ENCODE results near the gene SLX9. TPM values are rescaled to one million over a fixed set of nuclear protein-coding genes. Genes with fewer than 3 reads are reported as not detected.

The SLX9 gene
- total RNA-seq, 1 experiment from 2014 or later = 74.3 TPM

DNA sequence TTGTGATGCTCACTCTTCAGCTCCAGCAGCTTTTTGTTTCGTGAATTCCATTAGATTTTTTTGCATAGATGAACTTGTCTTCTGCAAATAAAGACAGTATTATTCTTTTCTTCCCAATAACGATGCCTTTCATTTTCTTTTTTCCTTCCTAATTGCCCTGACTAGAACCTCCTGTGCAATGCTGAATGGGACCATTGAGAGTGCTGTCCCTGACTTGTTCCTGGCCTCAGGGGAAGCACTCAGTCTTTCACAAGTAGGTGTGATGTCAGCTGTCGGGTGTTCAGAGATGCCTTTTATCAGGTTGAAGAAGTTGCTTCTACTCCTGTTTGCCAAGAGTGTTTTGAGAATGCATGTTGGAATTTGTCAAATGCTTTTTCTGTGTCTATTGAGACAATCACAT is 70.3 kb downstream of the SLX9 start:
- Histone ChIP-seq H3K79me2 (ENCODE audit: insufficient read depth, low read length) (no peaks in the 10 kb centered on the region), H3K27ac (ENCODE audit: insufficient read length, low read depth, low read length) (no peak overlapping the region), H3K9me3 (ENCODE audit: control insufficient read depth, low read depth, low read length) (no peaks in the 10 kb centered on the region), H3K4me1 (ENCODE audit: insufficient read depth, low read length) (no peaks in the 10 kb centered on the region; the same call in 1 of the 2 replicates), H4K8ac (replicated peaks; ENCODE audit: insufficient read length, low read depth, low read length) (no peak overlapping the region), H3K18ac (ENCODE audit: insufficient read length, low read depth, low read length) (no peak overlapping the region), H3K23me2 (ENCODE audit: insufficient read length, low read depth, low read length, poor library complexity, severe bottlenecking) (no peaks in the 10 kb centered on the region), H2AFZ (ENCODE audit: low read length) (no peak overlapping the region), H3K9ac (ENCODE audit: extremely low read depth, insufficient read length, low read length) (no peak overlapping the region), H4K20me1 (ENCODE audit: control insufficient read depth, insufficient read depth, insufficient read length) (no peaks in the 10 kb centered on the region), H2BK15ac (ENCODE audit: low read depth, low read length) (no peak overlapping the region), H3K56ac (ENCODE audit: insufficient read length, low read depth, low read length) (no peak overlapping the region), H3K14ac (ENCODE audit: insufficient read depth, low read length) (no peak overlapping the region), H2BK120ac (ENCODE audit: low read depth, low read length, poor library complexity, severe bottlenecking) (no peak overlapping the region), H4K5ac (ENCODE audit: insufficient read length, low read depth, low read length) (no peak overlapping the region), H3K23ac (ENCODE audit: insufficient read length, low read depth, low read length) (no peak overlapping the region), H3K4me2 (ENCODE audit: insufficient read depth, insufficient read length, low read length) (no peak overlapping the region), H3K4ac (ENCODE audit: low read depth, low read length) (no peak overlapping the region), H2BK12ac (ENCODE audit: insufficient read length, low read depth, low read length) (no peak overlapping the region), H3K79me1 (ENCODE audit: insufficient read depth, low read depth, low read length, poor library complexity, severe bottlenecking) (no peaks in the 10 kb centered on the region), H4K91ac (ENCODE audit: insufficient read length, low read depth, low read length) (no peak overlapping the region), H2BK5ac (ENCODE audit: insufficient read length, low read length) (no peak overlapping the region), H3K27me3 (ENCODE audit: insufficient read depth, low read length) (no peaks in the 10 kb centered on the region; the same call in 1 of the 2 replicates), H3T11ph (ENCODE audit: low read length) (no peak overlapping the region), H2BK20ac (ENCODE audit: low read depth, low read length, poor library complexity, severe bottlenecking) (no peak overlapping the region), H2AK5ac (ENCODE audit: insufficient read length, low read length) (no peak overlapping the region)
- TF ChIP-seq, protein P1, sequence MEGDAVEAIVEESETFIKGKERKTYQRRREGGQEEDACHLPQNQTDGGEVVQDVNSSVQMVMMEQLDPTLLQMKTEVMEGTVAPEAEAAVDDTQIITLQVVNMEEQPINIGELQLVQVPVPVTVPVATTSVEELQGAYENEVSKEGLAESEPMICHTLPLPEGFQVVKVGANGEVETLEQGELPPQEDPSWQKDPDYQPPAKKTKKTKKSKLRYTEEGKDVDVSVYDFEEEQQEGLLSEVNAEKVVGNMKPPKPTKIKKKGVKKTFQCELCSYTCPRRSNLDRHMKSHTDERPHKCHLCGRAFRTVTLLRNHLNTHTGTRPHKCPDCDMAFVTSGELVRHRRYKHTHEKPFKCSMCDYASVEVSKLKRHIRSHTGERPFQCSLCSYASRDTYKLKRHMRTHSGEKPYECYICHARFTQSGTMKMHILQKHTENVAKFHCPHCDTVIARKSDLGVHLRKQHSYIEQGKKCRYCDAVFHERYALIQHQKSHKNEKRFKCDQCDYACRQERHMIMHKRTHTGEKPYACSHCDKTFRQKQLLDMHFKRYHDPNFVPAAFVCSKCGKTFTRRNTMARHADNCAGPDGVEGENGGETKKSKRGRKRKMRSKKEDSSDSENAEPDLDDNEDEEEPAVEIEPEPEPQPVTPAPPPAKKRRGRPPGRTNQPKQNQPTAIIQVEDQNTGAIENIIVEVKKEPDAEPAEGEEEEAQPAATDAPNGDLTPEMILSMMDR (conservative IDR thresholded peaks at IDR 0.05) = no peak
- no peak overlapping the region for H3K27ac Mint-ChIP-seq
- no peak overlapping the region for H3K4me3 Mint-ChIP-seq
- peaks cover 2 to 3% of the 10 kb centered on the region in 2 experiments; a peak in 3 of 5 replicates for H3K9me3 Mint-ChIP-seq
- peaks cover 39% of the 10 kb centered on the region for H3K27me3 Mint-ChIP-seq (ENCODE audit: low read depth)
- peaks cover 0 to 4% (median 0%) of the 10 kb centered on the region in 3 experiments; a peak in 2 of 7 replicates for H3K36me3 Mint-ChIP-seq (ENCODE audit: insufficient read depth in 1 of 3, low read depth in 3 of 3)
- H3K4me1 Mint-ChIP-seq = peaks cover 32 to 38% of the 10 kb centered on the region in 2 experiments
- WGBS (ENCODE audit: extremely low coverage, insufficient read length, low lambda C conversion rate) = no CpG with 5 or more reads among the region's 3 CpGs
- DNase-seq = no peak
